GM10266 (cell line): ENCODE measurements around the gene YKT6.

ENCODE experiments used
- DNase-seq: peaks from one replicate; pipeline ENCODE4 v3.0.0; 2012; ENCODE audit errors: extremely low spot score
- CTCF ChIP-seq: IDR thresholded peaks from 2 replicates; pipeline ENCODE4 v1.5.1; 2012; ENCODE audit warnings: mild to moderate bottlenecking, low read depth; ENCODE audit not compliant: control insufficient read depth, insufficient read depth; ENCODE audit errors: missing control alignments

The YKT6 gene

GRCh38 chr7:44189286-44189992 is 11.3 kb upstream of the YKT6 start, which contains the start of gene GCK:
Gene GCK, minus strand, starts transcription at chr7:44189439. Its CDS starts 486 bp downstream, at chr7:44188953.
- DNase-seq = no peak
- TF ChIP-seq CTCF = no peak

GRCh38 chr7:44189993-44190872 is 10.5 kb upstream of the YKT6 start:
- no peak for TF ChIP-seq CTCF
- DNase-seq = no peak

GRCh38 chr7:44191171-44191570 is 9.6 kb upstream of the YKT6 start:
- no peak for TF ChIP-seq CTCF
- DNase-seq = no peak

- no peak for DNase-seq
- no peak for TF ChIP-seq CTCF
Measured at GRCh38 chr7:44193011-44193802, 7.6 kb upstream of the YKT6 start.

- no peak for TF ChIP-seq CTCF
- no peak for DNase-seq
Measured at GRCh38 chr7:44194069-44194468, 6.7 kb upstream of the YKT6 start.

- TF ChIP-seq CTCF = no peak
- no peak for DNase-seq
Measured at GRCh38 chr7:44194562-44195145, 6.1 kb upstream of the YKT6 start.
